ENCODE measurements around the gene CTBP2.

The CTBP2 gene

DNA sequence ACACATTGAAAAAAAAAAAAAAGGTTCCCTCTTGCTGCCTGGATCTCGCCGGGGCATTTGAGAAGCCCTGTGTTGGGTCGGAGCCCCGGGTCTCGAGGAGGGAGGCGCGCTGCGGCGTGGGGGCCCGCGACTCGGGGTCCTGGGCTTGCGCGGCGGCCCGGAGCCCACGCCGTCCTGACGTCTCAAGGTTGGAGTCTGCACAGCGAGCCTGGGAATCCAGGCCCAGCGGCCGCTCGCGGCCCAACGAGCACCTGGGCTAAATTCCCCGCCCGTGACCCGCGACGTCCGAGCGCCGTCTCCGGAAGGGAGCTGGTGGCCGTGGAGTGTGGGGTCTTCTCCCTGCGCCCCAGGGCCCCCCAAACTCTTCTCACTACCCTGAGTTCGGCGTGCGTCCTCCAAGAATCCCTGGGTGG is 1.4 kb upstream of the CTBP2 start:
- DNase-seq (ENCODE audit: low spot score) = no peak
- TF ChIP-seq, protein P1, sequence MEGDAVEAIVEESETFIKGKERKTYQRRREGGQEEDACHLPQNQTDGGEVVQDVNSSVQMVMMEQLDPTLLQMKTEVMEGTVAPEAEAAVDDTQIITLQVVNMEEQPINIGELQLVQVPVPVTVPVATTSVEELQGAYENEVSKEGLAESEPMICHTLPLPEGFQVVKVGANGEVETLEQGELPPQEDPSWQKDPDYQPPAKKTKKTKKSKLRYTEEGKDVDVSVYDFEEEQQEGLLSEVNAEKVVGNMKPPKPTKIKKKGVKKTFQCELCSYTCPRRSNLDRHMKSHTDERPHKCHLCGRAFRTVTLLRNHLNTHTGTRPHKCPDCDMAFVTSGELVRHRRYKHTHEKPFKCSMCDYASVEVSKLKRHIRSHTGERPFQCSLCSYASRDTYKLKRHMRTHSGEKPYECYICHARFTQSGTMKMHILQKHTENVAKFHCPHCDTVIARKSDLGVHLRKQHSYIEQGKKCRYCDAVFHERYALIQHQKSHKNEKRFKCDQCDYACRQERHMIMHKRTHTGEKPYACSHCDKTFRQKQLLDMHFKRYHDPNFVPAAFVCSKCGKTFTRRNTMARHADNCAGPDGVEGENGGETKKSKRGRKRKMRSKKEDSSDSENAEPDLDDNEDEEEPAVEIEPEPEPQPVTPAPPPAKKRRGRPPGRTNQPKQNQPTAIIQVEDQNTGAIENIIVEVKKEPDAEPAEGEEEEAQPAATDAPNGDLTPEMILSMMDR (IDR thresholded peaks at IDR 0.05; ENCODE audit: extremely low read depth, missing control alignments) = no peak

DNA sequence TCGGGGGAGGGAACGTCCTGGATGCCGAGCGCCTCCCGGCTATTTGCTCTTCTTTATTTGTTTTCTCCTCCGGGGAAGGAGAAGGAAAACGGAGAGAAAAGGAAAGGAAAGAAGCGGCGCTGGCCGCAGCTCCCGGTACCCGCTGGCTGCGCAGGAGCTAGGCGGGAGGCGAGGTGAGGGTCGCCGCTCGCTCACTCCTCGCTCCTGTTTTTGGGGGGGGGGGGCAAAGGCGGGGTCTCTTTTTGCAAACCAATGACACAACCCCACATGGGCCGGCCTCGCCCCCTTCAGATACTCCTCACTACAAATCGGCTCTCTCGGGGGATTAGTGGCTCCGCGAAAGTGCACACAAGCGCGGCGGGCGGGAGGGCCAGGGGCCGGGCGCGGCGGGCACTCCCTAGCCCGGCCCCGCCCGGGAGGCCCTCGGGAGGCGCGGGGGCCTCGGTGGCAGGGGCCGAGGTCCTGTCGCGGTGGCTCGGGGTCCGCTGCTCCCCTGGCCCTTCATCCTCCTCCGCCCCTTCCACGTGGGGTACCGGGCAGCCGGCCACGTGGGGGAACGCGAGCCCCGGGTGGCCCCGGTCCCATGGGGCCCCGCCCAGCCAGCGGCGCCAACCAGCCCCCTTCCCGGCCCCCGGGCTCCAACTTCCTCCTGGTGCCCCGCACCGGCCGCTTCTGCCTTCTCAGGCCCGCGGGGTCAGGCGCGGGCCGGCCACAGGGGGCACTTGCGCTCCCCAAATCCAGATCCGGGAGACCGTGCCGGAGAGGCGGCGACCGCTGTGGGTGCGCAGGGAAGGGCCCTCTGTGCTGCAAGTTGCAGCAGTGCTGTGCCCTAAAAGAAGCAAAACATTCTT is 718 bp upstream of the CTBP2 start:
- TF ChIP-seq, protein P1 (IDR thresholded peaks at IDR 0.05; ENCODE audit: extremely low read depth, missing control alignments) = no peak
- DNase-seq (ENCODE audit: low spot score) = peak; percentile 73

DNA sequence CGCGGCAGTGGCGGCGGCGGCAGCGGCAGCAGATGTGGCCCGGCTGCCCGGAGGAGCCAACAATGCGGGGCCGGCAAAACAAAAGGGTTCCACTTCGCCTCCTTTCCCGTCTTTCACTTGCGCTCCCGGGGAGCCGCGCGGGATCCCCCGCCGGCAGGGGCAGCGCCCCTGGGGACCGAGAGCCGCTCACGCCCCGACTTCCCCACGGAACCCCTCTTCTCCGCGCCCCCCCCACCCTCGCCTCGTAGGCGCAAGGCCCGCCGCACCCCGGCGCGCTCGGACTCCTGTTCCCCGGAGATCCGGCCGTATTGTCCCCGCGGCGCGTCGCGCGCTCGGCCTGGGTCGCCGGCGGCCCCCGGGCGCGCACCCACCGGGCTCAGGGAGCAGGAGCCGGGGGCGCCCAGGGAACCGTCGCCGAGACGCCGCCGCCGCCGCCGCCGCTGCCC is 854 bp downstream of the CTBP2 start:
- DNase-seq (ENCODE audit: low spot score) = peak; percentile 74
- TF ChIP-seq, protein P1 (IDR thresholded peaks at IDR 0.05; ENCODE audit: extremely low read depth, missing control alignments) = no peak

DNA sequence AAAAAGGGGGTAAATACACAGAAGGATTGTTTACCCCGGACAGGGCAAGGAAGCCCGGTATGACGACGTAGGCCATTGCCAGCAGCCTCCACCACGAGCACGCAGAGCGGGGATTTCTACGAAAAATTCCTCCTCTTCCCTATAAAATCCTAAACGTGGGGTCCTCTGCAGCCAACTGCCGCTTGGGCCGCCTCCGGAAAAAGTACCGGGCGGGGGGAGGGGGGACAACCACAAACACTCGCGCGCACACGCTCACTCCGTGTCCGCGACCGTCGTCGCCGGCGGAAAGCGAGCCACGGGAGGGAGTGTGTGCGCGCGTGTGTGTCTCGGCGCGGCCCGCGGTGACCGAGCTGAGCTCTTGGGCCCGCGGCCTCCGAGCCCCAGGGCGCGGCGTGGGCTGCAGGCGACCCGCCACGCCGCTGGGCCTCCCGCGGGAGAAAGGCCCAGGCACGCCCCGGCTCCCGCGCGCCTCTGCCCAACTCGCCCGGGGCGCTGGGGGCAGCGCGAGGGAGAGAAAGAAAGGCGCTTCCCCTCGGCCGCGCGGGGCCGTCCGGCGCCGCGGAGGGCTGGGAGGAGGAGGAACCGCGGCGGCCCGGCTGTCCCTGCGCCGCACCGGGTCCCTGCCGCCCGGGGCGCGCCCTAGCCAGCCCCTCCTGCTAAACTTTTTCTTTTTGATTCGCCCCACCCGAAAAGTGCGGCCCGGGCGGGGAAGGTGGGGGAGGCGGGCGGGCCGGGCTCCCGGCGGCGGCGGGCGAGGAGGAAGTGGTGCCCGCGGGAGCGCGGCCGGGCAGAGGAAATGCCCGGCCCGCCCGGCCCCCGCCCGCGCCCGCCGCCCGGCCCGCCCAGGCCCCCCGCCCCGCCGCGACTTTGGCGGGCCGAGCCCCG is 1.5 kb downstream of the CTBP2 start:
- TF ChIP-seq, protein P1 (IDR thresholded peaks at IDR 0.05; ENCODE audit: extremely low read depth, missing control alignments) = no peak
- peak; percentile 77 for DNase-seq (ENCODE audit: low spot score)

DNA sequence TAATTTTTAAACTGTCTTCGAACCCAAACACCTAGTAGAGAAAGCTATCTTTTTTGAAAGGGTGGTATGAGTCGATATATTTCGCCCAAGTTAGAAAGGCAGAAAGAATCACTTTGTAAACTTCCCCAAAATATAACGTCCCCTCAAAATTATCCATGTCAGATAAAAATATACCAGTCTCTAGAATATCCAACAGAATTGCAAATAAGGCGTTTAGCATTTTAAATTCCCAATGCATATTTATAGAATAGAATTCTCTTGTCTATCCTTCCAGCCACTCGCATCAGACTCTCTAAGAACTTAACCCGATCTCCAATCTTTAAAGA is 2.1 kb downstream of the CTBP2 start:
- TF ChIP-seq, protein P1 (IDR thresholded peaks at IDR 0.05; ENCODE audit: extremely low read depth, missing control alignments) = no peak
- DNase-seq (ENCODE audit: low spot score) = no peak

DNA sequence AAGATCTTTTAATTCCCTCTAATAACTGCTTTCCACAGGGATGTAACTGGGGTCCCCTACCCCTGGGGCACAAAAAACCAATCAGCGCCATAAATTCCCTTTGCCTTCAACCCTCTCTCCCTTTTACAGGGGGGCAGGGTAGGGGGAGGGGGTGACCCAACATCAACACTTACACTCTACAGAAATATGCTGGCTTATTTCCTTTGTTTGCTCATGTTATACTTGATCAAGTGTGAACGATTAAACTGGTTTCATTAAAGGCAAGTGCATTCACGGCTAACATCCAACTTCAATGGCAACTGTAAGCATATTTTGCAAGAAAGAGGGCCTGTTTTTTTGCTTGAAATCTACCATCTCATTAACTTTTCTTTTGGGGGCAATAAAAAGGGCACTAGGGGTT is 2.9 kb downstream of the CTBP2 start:
- TF ChIP-seq, protein P1 (IDR thresholded peaks at IDR 0.05; ENCODE audit: extremely low read depth, missing control alignments) = no peak
- no peak for DNase-seq (ENCODE audit: low spot score)

Data from GM20000 (cell line).